Gastrocnemius medialis (tissue), 4 donors: Measurements from ENCODE around the gene UGT1A1. TPM values are rescaled to one million over a fixed set of nuclear protein-coding genes. Genes with fewer than 3 reads are reported as not detected.

ENCODE experiments used
- ATAC-seq, 2 donors: fragments of 150-250 bp; one replicate each; pipeline ENCODE4 v1.9.1; 2016
- DNase-seq, 2 donors: peaks; one replicate each; pipeline ENCODE4 v3.0.0-alpha.2; 2019
- H3K27ac ChIP-seq, 4 donors: fragments of 200-600 bp; sonication (generic); 1 replicate in 1 of 4; 2 replicates in 3 of 4; pipeline ENCODE4 v1.5.1; 2016 to 2018; ENCODE audit warnings: mild to moderate bottlenecking in 2 of 4, moderate library complexity in 1 of 4
- H3K27me3 ChIP-seq, 3 donors: fragments of 200-600 bp; sonication (generic) in 2 of 3; 1 replicate in 1 of 3; 2 replicates in 2 of 3; pipeline versions ENCODE4 v1.5.1 to v1.6.0; 2016 to 2019; ENCODE audit warnings: mild to moderate bottlenecking in 1 of 3, moderate library complexity in 1 of 3
- H3K36me3 ChIP-seq, 2 donors: fragments of 200-600 bp; sonication (generic) in 1 of 2; one replicate each; pipeline ENCODE4 v1.5.1; 2017 to 2018
- H3K4me1 ChIP-seq, 2 donors: fragments of 200-600 bp; sonication (generic) in 1 of 2; one replicate each; pipeline ENCODE4 v1.5.1; 2016 to 2017; ENCODE audit warnings: mild to moderate bottlenecking in 2 of 2
- H3K4me3 ChIP-seq, 4 donors: fragments of 200-600 bp; sonication (generic) in 3 of 4; 1 replicate in 1 of 4; 2 replicates in 3 of 4; pipeline ENCODE4 v1.5.1; 2016 to 2019; ENCODE audit warnings: mild to moderate bottlenecking in 2 of 4
- H3K9me3 ChIP-seq, 3 donors: fragments of 200-600 bp; sonication (generic) in 2 of 3; 1 replicate in 1 of 3; 2 replicates in 2 of 3; pipeline ENCODE4 v1.5.1; 2016 to 2019
- POLR2A ChIP-seq, 2 donors: fragments of 450-650 bp; IDR thresholded peaks; one replicate each; pipeline ENCODE4 v1.6.1; 2017; ENCODE audit warnings: antibody characterized with exemption in 2 of 2, mild to moderate bottlenecking in 2 of 2, moderate library complexity in 2 of 2
- in situ Hi-C, 4 donors: fragments of 200-750 bp; cut with MboI; loops; one replicate each; pipeline versions ENCODE4 v1.15.0 to v1.8.0; 2017; ENCODE audit warnings: low sequenced_read_pairs in 4 of 4
- intact Hi-C: fragments of 100-400 bp; cut with DNase I; formaldehyde crosslinking; loops from one replicate; pipeline ENCODE4 v1.15.1; 2023; ENCODE audit warnings: low total_unique reads
- total RNA-seq, 4 donors: library from RNA; depleted of rRNA; stranded (reverse); fragments of >200 nt; gene quantifications; one replicate each; pipeline versions ENCODE4 v1.1.0 to v1.2.3, GENCODE V29; 2016
- TF ChIP-seq, protein P1 (sequence below), 5 experiments: fragments of 450-650 bp in 3 of 5; fragments of 200-600 bp in 2 of 5; sonication (generic) in 2 of 5; IDR thresholded peaks in 4 of 5; conservative IDR thresholded peaks in 1 of 5; 1 replicate in 4 of 5; 2 replicates in 1 of 5; pipeline ENCODE4 v1.5.1; 2016 to 2019; ENCODE audit warnings: antibody characterized with exemption in 5 of 5, mild to moderate bottlenecking in 3 of 5, moderate library complexity in 3 of 5

UGT1A1 gene
- under 1 TPM in 1 of 4 donors, not detected in 3; 0.20 TPM for total RNA-seq

DNA sequence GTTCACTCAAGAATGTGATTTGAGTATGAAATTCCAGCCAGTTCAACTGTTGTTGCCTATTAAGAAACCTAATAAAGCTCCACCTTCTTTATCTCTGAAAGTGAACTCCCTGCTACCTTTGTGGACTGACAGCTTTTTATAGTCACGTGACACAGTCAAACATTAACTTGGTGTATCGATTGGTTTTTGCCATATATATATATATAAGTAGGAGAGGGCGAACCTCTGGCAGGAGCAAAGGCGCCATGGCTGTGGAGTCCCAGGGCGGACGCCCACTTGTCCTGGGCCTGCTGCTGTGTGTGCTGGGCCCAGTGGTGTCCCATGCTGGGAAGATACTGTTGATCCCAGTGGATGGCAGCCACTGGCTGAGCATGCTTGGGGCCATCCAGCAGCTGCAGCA, at the start of gene UGT1A1:
Gene UGT1A1 (plus strand): TSS at position 228 of the 400 bp plus-strand sequence. CDS start 18 bp downstream, at position 246.
- no peaks in the 10 kb centered on the region for H3K27me3 ChIP-seq
- no peaks in the 10 kb centered on the region for H3K9me3 ChIP-seq
- ATAC-seq, result no peak
- no peak for DNase-seq
- H3K27ac ChIP-seq, result no peak within 1 kb of the TSS
- intact Hi-C loops (no loop called here), in situ Hi-C loops (no loop called here)
- no peaks in the 10 kb centered on the region for H3K4me1 ChIP-seq
- no peak within 1 kb of the TSS for H3K4me3 ChIP-seq
- H3K36me3 ChIP-seq, result no peaks in the 10 kb centered on the region
- no peak for TF ChIP-seq POLR2A (IDR thresholded peaks at IDR 0.05)
- TF ChIP-seq, protein P1, sequence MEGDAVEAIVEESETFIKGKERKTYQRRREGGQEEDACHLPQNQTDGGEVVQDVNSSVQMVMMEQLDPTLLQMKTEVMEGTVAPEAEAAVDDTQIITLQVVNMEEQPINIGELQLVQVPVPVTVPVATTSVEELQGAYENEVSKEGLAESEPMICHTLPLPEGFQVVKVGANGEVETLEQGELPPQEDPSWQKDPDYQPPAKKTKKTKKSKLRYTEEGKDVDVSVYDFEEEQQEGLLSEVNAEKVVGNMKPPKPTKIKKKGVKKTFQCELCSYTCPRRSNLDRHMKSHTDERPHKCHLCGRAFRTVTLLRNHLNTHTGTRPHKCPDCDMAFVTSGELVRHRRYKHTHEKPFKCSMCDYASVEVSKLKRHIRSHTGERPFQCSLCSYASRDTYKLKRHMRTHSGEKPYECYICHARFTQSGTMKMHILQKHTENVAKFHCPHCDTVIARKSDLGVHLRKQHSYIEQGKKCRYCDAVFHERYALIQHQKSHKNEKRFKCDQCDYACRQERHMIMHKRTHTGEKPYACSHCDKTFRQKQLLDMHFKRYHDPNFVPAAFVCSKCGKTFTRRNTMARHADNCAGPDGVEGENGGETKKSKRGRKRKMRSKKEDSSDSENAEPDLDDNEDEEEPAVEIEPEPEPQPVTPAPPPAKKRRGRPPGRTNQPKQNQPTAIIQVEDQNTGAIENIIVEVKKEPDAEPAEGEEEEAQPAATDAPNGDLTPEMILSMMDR (IDR thresholded peaks at IDR 0.05 in 4 of 5, conservative IDR thresholded peaks at IDR 0.05 in 1 of 5), result no peak

DNA sequence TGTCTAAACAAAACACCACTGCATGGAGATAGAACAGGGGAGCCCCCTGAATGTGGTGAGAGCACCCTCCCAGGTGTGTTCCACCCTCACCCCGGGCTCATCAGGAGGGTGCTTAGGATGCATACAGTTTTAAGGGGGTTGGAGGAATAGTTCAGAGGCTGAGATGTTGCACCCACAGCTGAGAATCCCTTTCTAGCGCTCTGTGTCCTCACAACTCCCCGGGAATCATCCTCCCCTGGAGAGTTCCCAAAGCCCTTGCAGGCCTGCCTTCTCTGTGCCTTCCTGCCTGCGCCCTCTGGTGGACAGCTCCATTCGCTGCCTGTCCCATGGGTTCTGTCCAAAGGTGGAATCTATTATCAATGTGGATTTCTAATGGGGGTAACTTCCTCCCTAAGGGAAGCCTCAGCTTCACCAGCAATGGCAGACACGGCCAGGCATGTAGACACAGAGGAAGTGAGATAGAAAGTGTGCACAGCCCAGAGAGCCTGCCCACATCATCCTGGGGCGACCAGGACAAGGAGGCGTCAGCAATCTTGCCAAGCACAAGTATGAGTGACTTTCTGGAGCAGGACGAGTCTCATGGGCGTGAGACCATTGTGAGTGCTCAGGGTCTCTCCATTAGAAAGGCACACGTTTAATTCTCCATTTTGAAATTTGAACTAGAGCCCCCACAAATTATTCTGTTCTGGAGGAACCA, 48.6 kb upstream of the UGT1A1 start:
- Histone ChIP-seq H3K9me3 (no peaks in the 10 kb centered on the region), H3K27ac (no peak overlapping the region), H3K4me3 (no peak overlapping the region), H3K4me1 (no peaks in the 10 kb centered on the region), H3K36me3 (no peaks in the 10 kb centered on the region), H3K27me3 (no peaks in the 10 kb centered on the region)
- intact Hi-C loops, result no loop called here
- in situ Hi-C loops, result no loop called here
- TF ChIP-seq, protein P1 (IDR thresholded peaks at IDR 0.05 in 4 of 5, conservative IDR thresholded peaks at IDR 0.05 in 1 of 5), result peak in 3 of 5 experiments; percentile 40 to 51 (median 42)
- TF ChIP-seq POLR2A (IDR thresholded peaks at IDR 0.05), result no peak
- ATAC-seq (no peak), DNase-seq (peak in 1 of 2 donors; percentile 19)

DNA sequence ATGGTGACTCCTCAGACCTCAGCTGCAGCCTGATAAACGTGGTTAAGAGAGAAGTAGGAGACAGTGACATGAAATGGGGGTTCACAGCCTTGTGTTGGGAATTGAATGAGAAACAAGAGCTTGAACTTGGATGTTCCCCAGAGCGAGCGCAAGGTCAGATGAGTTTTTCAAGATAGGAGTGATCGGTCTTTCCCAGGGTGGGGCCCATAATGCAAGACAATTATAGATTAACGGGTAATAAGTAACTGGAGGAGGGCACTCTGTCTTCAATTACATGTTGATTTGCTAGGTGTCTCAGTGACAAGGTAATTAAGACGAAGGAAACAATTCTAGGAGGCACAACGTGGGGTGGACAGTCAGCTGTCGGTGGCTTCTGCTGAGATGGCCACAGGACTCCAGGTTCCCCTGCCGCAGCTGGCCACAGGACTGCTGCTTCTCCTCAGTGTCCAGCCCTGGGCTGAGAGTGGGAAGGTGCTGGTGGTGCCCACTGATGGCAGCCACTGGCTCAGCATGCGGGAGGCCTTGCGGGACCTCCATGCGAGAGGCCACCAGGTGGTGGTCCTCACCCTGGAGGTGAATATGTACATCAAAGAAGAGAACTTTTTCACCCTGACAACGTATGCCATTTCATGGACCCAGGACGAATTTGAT, 47.3 kb upstream of the UGT1A1 start, which contains the start of gene UGT1A5:
Gene UGT1A5 (plus strand): TSS at position 297 of the 651 bp plus-strand sequence. CDS start 85 bp downstream, at position 382.
- no peaks in the 10 kb centered on the region for H3K36me3 ChIP-seq
- intact Hi-C loops (no loop called here), in situ Hi-C loops (no loop called here)
- H3K4me3 ChIP-seq, result no peak within 1 kb of the TSS
- DNase-seq (no peak), ATAC-seq (no peak)
- H3K27me3 ChIP-seq, result no peaks in the 10 kb centered on the region
- no peak within 1 kb of the TSS for H3K27ac ChIP-seq
- H3K4me1 ChIP-seq, result no peaks in the 10 kb centered on the region
- H3K9me3 ChIP-seq, result no peaks in the 10 kb centered on the region
- no peak for TF ChIP-seq POLR2A (IDR thresholded peaks at IDR 0.05)

DNA sequence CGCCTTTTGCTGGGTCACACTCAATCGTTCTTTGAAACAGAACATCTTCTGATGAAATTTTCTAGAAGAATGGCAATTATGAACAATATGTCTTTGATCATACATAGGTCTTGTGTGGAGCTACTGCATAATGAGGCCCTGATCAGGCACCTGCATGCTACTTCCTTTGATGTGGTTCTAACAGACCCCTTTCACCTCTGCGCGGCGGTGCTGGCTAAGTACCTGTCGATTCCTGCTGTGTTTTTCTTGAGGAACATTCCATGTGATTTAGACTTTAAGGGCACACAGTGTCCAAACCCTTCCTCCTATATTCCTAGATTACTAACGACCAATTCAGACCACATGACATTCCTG, 46.8 kb upstream of the UGT1A1 start:
- DNase-seq, result no peak
- in situ Hi-C loops (no loop called here), intact Hi-C loops (no loop called here)
- no peaks in the 10 kb centered on the region for H3K9me3 ChIP-seq
- H3K27ac ChIP-seq, result no peak overlapping the region
- H3K4me3 ChIP-seq, result no peak overlapping the region
- ATAC-seq, result no peak
- no peaks in the 10 kb centered on the region for H3K27me3 ChIP-seq
- no peaks in the 10 kb centered on the region for H3K4me1 ChIP-seq
- TF ChIP-seq POLR2A (IDR thresholded peaks at IDR 0.05), result no peak
- TF ChIP-seq, protein P1 (IDR thresholded peaks at IDR 0.05 in 4 of 5, conservative IDR thresholded peaks at IDR 0.05 in 1 of 5), result no peak
- H3K36me3 ChIP-seq, result no peaks in the 10 kb centered on the region

DNA sequence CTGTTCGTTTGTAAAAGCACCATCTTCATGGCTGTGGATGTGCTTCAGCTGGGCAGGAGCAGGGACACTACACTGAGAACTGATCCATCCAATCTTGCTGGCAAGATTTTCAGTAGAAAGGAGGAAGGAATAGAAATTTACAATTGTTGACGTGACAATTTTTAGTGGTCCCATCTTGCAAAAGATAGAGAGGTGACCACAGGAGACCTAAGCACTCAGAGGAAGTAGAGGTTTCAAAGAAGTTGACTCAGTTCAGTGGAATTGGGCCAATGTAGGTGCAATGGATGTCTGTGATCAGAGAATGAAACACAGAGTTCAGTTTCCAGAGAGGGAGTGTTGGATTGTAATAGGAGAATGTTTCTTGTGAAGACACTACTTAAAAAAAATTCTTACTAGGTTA, 45.9 kb upstream of the UGT1A1 start:
- Histone ChIP-seq H3K36me3 (no peaks in the 10 kb centered on the region), H3K27me3 (no peaks in the 10 kb centered on the region), H3K4me1 (no peaks in the 10 kb centered on the region), H3K4me3 (no peak overlapping the region), H3K9me3 (no peaks in the 10 kb centered on the region), H3K27ac (no peak overlapping the region)
- no peak for ATAC-seq
- TF ChIP-seq, protein P1 (IDR thresholded peaks at IDR 0.05 in 4 of 5, conservative IDR thresholded peaks at IDR 0.05 in 1 of 5), result no peak
- no peak for DNase-seq
- in situ Hi-C loops (no loop called here), intact Hi-C loops (no loop called here)
